Activated CD4-positive, alpha-beta T cell treated with anti-CD3 and anti-CD28 coated beads for 1 hour (primary cell): Measurements from ENCODE around the gene BMX.

Experiments
- DNase-seq: peaks from one replicate; pipeline ENCODE4 v3.0.0-alpha.2; 2020

BMX gene

GRCh38 chrX:15509845-15510244 lies 9.2 kb downstream of the BMX start:
- DNase-seq: no peak

- DNase-seq: no peak
Observed at GRCh38 chrX:15511563-15511962, 11.0 kb downstream of the BMX start.

- no peak for DNase-seq
Observed at GRCh38 chrX:15512401-15512965, 11.9 kb downstream of the BMX start.

- DNase-seq: no peak
Observed at GRCh38 chrX:15514279-15514678, 13.7 kb downstream of the BMX start.

- no peak for DNase-seq
Observed at GRCh38 chrX:15515931-15516330, 15.3 kb downstream of the BMX start.

GRCh38 chrX:15522464-15522863 lies 21.9 kb downstream of the BMX start:
- DNase-seq: no peak

- DNase-seq: no peak
Observed at GRCh38 chrX:15523088-15523487, 22.5 kb downstream of the BMX start.

GRCh38 chrX:15524417-15524816 lies 23.8 kb downstream of the BMX start:
- DNase-seq: no peak

- DNase-seq: no peak
Observed at GRCh38 chrX:15525664-15526416, 25.2 kb downstream of the BMX start.

GRCh38 chrX:15529165-15529564 lies 28.6 kb downstream of the BMX start:
- no peak for DNase-seq

- DNase-seq: no peak
Observed at GRCh38 chrX:15530318-15530717, 29.7 kb downstream of the BMX start.

GRCh38 chrX:15546745-15547144 lies 46.1 kb downstream of the BMX start:
- DNase-seq: no peak

- DNase-seq: no peak
Observed at GRCh38 chrX:15547356-15547755, 46.7 kb downstream of the BMX start.

GRCh38 chrX:15549189-15550012 lies 48.8 kb downstream of the BMX start:
- no peak for DNase-seq

- DNase-seq: no peak
Observed at GRCh38 chrX:15559227-15559626, 58.6 kb downstream of the BMX start.

- no peak for DNase-seq
Observed at GRCh38 chrX:15560924-15561323, 60.3 kb downstream of the BMX start.

- DNase-seq: no peak
Observed at GRCh38 chrX:15563056-15563455, 62.4 kb downstream of the BMX start.

- DNase-seq: no peak
Observed at GRCh38 chrX:15564981-15565579, 64.5 kb downstream of the BMX start.

GRCh38 chrX:15566244-15566643 lies 65.6 kb downstream of the BMX start:
- no peak for DNase-seq

- DNase-seq: no peak
Observed at GRCh38 chrX:15567267-15567666, 66.7 kb downstream of the BMX start.

- DNase-seq: no peak
Observed at GRCh38 chrX:15567886-15568616, 67.4 kb downstream of the BMX start.

GRCh38 chrX:15570145-15570544 lies 69.5 kb downstream of the BMX start:
- DNase-seq: no peak

- DNase-seq: no peak
Observed at GRCh38 chrX:15574017-15574416, 73.4 kb downstream of the BMX start.
